NCI-H187 treated with DMSO at 0.1 percent for 48 hours (cell line): ENCODE data around the gene SPINK8.

Experiments
- DNase-seq: peaks from one replicate; lab custom pipeline; 2025; lab: John Stamatoyannopoulos, UW

SPINK8 gene

GRCh38 chr3:48320996-48321395 lies 12.5 kb downstream of the SPINK8 start:
- no peak for DNase-seq

- no peak for DNase-seq
Observed at GRCh38 chr3:48318713-48319468, 14.6 kb downstream of the SPINK8 start.

GRCh38 chr3:48314542-48314941 lies 18.9 kb downstream of the SPINK8 start:
- no peak for DNase-seq

GRCh38 chr3:48306860-48307530 lies 26.5 kb downstream of the SPINK8 start:
- no peak for DNase-seq

- no peak for DNase-seq
Observed at GRCh38 chr3:48306290-48306689, 27.2 kb downstream of the SPINK8 start.

- DNase-seq = no peak
Observed at GRCh38 chr3:48305396-48305795, 28.1 kb downstream of the SPINK8 start.

- DNase-seq = no peak
Observed at GRCh38 chr3:48303021-48303420, 30.4 kb downstream of the SPINK8 start.

- no peak for DNase-seq
Observed at GRCh38 chr3:48301800-48302166, 31.7 kb downstream of the SPINK8 start.

GRCh38 chr3:48301020-48301799 lies 32.3 kb downstream of the SPINK8 start, which contains the start of gene NME6:
NME6 (minus strand) TSS chr3:48301367.
- DNase-seq = peak; percentile 1

GRCh38 chr3:48299746-48300712 lies 33.4 kb downstream of the SPINK8 start:
- DNase-seq = no peak

- no peak for DNase-seq
Observed at GRCh38 chr3:48297111-48297810, 36.2 kb downstream of the SPINK8 start.

- DNase-seq = no peak
Observed at GRCh38 chr3:48296699-48297098, 36.8 kb downstream of the SPINK8 start.

GRCh38 chr3:48294611-48295263 lies 38.7 kb downstream of the SPINK8 start:
- DNase-seq = no peak

GRCh38 chr3:48289659-48290058 lies 43.8 kb downstream of the SPINK8 start:
- no peak for DNase-seq

GRCh38 chr3:48287034-48287433 lies 46.4 kb downstream of the SPINK8 start:
- DNase-seq = no peak

GRCh38 chr3:48286308-48286707 lies 47.2 kb downstream of the SPINK8 start:
- no peak for DNase-seq

GRCh38 chr3:48285675-48286074 lies 47.8 kb downstream of the SPINK8 start:
- DNase-seq = no peak

GRCh38 chr3:48285132-48285531 lies 48.3 kb downstream of the SPINK8 start:
- DNase-seq = no peak

GRCh38 chr3:48280881-48281280 lies 52.6 kb downstream of the SPINK8 start:
- no peak for DNase-seq

- no peak for DNase-seq
Observed at GRCh38 chr3:48278884-48279559, 54.4 kb downstream of the SPINK8 start.
